Measurements from ENCODE around the gene GPC6.

The GPC6 gene

DNA sequence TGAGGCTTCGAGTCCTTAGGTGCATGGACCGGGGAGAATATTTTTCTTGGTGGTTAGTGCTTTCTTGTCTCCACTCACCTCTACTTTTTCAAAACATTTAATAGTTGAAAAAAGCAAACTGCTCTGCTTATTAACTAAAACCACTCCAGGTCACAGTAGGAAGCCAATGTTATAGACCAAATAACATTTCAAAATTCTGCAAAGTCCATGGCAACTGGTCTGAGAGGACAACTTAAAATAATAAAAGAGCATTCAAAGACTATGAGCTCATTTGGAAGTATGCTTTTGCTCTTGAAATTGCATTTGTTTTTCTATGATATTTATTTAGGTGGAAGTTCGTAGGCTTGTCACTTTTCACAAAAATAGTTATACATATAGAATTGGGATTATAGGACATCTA is 769.9 kb downstream of the GPC6 start:
- no peak for DNase-seq

DNA sequence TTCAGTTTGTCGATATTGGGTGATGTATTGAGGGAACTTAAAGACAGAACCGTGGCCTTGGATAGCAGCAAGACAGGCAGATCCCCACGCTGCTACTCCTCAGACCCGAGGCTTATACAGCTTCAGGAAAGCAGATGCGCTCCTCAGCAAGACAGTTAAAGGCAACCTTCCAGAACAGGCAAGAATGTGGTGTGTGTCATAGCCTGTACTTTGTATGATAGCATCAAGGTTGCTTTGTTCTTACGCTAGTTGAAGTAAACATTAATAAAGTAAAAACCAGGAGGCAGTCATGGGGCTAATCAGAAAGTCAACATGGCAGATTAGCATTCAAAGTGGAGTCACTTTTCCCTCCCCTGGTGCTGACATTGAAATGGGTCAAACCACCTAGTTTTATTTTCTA is 779.7 kb downstream of the GPC6 start:
- no peak for DNase-seq

DNA sequence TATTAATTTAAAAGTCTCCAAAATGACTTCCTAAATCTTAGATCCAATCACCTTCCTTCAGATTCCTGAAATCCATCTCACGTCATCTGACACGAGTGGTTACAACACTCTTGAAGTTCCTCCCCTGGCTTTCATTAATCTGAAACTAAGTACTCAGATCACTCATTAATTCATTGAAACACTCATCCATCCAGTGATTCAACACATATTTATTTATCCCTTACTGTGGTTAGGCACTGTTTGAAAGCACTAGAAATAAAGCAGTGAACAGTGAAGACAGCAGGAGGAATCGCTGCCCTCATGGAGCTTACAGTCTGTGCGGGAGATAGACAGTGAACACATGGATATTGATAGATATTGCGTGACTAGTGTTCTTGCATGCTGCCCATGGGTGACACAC is 780.5 kb downstream of the GPC6 start:
- DNase-seq: no peak

DNA sequence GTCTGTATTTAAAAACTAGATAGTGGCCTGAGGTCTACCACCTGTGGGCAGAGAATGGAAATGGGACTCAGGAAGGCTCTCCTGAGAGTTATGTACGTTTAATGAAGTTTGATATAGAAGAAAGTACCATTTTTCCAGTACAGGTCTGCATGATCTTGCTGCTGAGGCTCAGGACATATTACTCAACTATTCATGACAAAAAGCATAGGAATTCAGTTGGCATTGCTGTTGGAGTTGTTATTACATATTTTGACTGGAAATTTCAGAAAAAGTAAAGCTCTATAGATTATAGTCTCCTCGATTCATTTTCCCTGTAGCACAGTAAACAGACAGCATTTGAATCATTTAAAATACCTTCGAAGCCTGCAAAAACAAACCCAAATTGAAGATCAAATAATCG is 783.1 kb downstream of the GPC6 start:
- DNase-seq: peak; percentile 61

DNA sequence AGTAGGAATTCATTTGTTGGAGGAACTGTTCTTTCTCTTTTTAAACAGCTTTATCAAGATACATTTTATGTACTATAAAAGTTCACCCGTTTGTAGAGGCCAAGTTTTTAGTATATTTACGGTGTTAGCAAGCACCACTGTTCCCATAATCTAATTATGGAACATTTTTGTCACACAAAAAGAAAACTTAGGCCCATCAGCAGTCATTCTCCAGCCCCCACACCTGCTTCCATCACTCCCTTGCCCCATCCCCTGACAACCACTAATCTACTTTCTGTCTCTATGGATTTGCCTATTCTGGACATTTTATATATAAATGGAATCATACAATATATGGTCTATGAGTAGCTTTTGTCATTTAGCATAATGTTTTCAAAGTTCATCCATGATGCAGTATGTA is 787.9 kb downstream of the GPC6 start:
- no peak for DNase-seq

DNA sequence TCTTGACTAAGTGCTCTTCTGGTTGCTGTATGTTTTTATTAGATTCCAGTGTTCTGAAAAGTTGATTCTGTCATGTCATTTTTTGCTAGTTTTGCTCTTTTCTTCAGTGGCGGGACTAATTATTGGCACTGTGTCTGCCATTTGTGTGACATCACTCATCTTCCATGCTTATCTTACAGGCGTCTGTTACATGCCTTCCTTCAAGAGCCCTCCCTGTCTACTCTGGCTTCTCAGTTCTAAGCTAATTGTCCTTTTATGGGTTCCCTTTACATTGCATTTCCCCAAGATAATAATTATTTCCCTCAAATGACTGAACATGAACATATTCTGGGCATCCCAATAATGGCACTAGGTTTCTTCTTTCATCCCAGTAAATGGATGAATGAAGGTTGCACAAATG is 793.8 kb downstream of the GPC6 start:
- DNase-seq: no peak

DNA sequence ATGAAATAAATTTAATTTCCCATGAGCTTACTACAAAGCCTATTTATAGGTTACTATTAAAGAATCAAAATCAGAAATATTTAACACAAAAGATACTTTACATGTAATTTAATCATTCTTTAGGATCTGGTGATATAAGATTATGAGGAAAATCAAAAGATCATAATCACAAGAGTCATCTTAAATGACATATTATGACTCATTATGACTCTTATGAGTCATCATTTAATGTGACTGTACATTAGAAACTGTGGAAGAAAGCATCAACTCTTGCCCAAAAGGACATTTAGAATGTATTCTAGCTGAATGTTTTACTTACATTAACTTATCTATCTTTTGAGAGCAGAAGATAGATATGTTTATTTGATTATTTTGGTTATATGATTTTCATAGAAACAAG is 794.2 kb downstream of the GPC6 start:
- DNase-seq: peak; percentile 80

DNA sequence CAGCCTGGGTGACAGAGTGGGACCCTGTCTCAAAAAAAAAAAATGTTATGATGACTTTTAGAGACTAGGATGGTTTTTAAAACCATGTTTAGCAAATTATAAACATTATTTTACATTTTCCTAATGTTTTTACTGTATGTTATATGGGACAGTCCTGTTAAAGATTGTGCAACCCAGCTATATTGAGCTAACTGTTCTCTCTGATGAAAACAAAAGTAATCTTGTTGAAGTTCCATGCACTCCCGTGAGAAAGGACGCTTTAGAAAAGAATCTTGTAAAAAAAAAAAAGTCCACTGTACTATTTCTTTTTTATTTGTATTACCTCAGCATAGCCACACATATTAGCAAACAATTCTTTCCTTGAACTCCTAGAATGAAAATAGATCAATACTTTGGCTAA is 801.6 kb downstream of the GPC6 start:
- DNase-seq: no peak

DNA sequence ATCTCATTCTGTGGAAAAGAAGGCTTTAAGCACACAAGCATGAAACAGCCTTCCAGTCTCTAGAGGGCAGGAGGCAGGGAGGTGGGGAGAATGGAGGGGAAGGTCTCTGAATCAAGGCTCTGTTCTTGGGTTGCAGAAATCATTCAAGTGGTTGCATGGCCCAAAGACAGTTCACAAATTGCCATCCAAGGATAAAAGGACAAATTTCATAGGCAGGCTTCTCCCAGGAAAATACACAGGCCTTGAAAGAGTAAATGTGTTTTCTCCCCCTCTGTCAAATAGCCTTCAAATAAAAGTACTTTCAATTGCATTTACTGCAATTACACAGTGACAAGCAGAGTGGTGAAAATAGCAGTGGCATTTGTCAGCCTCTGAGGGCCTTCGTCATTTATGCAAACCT is 802.0 kb downstream of the GPC6 start:
- no peak for DNase-seq

DNA sequence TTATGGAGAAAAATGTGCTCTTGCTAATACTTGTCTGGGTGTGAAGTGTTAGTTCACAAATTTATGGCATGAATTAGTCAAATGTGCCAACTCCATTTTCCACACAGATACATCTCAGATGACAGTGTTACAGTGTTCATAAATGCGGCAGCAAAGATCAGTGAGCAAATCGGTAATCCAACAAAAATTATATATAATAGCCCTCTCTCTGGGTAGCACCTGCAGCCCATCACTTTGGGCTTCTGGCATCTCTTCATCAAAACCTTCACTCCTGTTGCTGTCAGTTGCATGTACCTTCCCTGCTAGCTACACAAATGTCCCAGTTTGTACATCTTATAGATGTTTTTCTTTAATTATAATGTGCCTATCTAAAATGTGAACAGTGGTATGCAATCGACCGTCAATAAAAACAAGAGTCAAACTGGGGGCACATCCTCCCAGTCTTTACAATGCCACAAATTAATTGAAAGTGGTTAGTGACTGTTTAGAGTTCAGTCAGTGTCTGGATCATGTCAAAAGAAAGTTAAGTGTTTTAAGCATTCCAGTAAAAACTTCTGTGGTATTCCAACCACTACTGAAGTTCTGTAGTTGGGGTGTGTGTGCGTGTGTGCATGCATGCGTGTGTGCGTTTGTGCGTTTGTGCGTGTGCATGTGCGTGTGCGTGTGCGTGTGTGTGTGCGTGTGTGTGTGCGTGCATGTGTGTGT is 804.0 kb downstream of the GPC6 start:
- DNase-seq: no peak

DNA sequence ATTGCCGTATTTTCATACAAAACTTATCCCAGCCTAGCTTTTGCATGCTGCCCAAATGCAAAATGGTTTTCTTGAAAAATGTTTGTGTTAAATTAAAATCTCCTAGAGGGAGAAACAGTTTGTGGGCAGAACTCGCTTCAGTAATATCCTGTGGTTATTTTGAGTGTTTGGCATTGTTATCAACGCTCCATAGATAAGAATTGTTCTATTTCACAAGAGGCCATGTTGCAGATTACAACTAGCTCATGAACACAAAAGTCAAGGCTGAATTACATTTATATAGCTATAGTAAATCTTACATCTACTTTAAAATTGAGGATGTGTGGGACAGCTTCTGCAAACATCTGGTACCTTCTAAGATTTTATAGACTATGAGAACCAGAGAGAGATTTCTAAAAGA is 805.0 kb downstream of the GPC6 start:
- DNase-seq: no peak

DNA sequence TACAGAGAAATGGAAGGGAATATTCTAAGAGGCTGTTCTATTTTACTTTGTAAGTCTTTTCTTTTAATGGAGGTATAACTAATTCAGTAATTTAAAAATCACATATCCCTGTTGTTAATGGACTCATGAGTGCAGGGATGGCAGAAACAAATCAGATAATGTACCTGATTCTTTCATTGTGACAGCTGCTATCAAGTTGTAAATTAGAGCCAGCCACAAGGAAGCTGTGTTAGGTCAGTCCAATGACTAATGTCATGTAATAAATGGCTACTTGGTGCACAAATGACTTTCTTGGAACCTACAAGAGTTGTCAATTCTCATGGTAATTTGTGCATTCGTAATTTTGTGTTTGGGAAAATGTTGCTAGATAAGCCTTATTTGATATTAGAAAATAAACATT is 806.5 kb downstream of the GPC6 start:
- no peak for DNase-seq

DNA sequence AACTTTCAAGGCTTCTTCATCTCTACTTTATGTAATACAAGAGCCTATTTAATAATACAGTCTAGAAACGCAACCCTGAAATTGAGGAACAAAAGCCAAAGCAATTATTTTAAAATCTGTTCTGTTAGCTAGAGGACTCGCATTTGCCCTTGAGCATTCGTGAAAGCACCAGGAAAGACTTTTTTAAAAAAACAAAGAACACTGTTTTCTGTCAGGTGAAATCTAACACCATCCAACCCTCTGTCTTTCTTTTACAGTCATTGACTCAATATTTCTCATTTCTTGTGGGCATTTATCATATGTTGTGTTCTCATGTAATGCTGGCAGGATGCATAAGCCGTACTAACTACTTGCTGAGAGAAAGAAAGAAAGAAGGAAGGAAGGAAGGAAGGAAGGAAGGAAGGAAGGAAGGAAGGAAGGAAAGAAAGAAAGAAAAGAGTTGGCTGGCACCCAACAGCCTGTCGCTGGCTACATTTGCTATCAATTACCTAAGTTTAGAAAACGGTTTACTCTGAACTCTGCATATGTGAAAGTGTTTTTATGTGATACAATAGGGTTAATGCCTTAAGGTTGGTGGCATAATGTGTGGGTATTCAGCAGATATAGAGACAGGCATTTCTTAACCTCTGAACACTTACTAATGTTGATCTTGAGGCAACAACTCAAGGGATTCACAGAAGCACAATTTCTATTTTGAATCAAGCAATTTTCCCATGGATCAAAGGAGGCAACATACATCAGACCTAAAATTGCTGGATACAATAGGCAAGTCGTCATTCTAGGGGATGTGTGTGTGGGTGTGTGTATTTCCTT is 807.4 kb downstream of the GPC6 start:
- DNase-seq: no peak

DNA sequence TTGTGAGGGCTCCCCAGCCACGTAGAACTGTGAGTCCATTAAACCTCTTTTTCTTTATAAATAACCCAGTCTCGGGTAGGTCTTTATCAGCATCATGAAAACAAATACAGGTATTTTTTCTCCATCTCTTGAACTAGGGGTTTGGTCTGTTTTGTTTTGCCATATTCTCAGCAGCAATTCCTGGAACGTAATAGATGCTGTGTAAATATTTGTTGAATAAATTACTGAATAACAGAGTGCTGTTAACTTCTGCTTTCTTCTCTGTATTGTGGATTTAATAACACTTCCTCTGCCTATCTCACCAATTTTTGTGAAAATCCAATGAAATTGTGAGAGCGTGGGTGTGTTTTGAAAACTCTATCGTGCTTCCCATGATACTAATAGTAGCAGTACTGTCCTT is 823.4 kb downstream of the GPC6 start:
- no peak for DNase-seq

DNA sequence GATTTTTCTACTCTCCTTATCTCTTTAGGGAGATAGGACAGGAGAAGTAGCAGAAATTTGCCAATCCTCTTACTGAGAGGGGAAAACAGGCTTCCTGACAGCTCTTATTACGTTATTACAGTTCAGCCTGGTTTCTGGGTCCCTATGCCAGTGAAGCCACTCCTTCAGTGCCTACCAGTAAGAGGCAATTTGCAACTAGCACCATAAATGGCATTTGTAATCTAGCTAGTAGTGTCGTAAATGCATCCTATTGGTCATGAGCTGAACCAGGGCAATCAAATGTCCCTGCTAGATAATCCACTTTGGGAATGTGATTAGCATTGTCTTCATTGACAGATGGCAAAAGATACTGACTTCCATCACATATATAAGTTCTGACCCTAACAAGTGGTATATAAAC is 824.1 kb downstream of the GPC6 start:
- no peak for DNase-seq

DNA sequence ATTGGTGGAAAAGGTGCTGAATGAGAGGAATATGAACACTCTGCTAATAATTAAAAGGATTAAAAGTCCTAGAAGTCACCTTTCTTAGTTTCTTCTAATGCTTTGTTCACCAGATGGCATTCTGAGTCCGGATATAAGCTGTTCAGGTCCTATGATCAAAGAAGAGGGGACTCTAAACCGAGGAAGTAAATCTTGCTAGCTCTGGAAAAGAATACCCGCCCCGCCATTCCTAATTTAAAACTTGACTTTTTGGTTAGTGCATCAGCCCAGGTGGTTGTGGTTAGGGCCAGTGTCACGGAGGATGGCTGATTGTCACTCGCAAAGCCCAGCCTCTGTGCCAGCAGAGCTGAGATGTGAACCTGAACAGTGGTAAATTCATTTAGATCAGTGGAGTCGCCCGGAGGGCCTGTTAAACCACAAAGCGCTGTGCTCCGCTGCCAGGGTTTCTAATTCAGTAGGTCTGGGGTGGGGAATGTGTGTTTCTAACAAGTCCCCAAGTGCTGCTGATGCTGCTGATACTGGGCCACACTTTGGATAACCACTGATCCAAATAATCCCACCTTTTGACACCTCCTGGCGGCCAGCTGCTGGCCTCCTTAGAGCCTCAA is 827.5 kb downstream of the GPC6 start:
- DNase-seq: no peak

DNA sequence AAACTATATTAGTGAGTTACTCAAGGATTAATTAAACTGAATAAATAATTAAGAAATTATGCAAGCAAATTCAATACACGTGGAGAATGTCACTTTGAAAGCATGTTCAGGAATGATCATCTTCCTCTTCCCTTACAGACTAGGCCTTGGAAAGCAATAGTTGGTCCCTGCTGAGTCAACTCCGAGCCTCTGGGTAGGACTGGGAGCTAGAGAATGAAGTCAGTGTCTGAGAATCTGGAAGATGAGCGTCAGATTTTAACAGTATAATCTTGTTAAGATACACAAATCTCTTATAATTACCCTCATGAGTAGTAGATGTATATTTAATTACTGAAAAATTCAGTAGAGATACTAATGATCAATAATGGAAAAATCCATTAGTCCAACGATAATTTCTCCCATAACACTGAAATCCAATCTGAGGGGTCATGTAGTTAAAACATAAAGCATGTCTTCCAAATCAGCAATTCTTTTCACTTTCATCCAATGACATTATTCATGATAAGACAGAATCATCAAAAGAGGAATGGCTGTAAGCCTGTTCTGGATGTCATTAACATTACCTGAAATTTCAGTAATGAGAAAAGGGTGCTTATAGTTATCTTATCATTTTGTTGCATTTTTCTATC is 829.9 kb downstream of the GPC6 start:
- DNase-seq: no peak

DNA sequence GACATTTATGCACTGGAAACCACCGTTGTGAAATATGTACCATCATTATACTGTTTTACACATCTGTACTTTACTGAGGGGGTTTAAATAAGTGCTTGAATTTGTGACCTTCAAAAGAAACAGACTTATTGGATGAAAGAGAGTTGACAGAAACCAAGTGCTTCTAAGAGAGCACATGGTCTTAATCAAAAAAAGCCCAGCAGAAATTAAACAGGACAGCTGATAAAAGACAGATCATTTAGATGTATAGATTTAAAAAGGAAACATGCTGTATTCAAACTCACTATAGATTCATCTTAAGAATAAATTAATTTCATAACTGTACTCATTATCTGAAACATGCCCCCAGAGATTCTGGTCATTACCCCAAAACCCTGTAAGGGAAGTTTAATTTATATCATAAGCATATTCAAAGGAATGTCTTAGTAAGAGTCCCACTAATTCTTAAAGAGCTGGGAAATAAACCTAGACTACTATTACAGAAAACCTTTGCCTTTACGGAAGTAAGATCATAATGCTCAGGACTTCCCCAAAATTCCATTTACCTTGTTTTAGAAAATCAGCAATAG is 831.1 kb downstream of the GPC6 start:
- DNase-seq: no peak

DNA sequence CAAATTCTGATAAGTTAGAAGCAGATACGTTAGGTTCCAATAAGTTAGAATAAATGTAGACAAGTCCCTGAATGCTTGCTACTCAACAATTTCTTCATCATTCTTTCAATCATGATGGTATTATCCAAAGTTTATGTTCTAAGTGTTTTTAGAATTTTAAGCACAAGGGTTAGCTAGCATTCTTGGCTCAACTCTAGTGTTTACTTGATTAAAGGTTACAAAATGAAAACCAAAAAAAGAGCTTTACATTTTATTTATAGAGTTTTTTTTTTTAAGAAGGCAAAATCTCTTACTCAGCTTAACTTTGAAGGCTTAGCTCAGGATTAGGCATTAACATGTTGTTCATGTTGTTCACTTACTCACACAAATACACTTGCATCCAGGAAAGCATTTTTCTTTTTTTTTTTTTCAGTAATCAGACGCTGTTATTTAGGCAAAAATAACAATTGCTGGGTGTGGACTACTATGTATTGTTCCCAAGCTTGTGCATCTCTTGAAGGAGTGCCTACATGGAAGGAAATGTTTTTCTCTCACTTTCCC is 832.3 kb downstream of the GPC6 start:
- no peak for DNase-seq

DNA sequence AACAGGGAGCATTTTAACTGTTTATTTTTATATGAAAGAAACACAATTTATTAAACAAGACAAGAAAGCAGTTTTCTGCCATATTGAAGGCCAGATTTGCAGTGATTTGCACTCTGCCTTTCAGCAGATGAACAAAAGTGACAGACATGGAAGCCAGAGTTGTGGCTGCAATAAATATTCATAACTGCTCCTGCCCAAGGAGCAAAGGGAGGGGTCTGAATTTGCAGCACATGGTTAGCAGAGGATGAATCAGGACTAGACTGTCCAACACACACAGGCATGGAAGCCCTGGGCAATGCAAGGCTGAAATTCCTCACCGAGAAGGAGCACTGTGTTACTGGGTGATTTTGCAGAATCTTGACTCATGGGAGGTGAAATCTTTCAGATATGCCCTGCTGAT is 834.7 kb downstream of the GPC6 start:
- peak; percentile 37 for DNase-seq

DNA sequence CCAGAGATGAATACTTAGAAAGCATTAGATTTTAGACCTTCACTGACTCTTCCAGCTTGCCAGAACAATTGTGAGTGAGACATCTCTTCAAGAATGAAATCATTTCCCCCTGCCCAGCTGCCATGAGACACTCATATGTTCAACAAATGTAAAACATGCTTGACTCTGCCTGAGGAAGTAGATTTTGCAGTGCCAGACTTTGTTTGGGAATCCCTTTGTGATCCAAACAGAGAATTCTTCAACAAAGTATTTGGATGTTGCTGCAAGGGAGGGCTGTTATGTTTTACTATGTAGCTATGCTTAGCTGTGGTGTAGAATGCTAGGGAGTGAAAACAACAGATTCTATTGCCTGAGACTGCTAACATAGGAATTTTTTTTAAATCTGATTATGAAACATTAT is 836.5 kb downstream of the GPC6 start:
- peak; percentile 50 for DNase-seq

DNA sequence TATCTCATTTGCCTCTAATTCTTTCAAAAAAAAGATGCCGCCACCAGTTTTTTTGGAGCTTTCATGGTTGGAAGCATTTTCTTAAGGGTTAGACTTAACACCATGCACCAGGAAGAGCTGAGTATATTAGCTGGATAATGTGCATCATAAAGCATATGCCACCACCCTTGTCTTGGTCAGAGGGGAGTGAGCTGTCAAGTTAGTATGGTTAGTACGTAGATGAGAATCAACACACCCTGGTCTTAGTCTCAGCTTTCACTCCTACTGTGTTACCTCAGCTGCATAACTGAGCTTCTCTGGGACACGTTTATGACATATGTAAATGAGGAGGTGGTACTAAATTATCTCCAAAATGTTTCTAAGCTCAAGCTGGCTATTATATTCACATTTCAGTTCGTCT is 837.2 kb downstream of the GPC6 start:
- no peak for DNase-seq

DNA sequence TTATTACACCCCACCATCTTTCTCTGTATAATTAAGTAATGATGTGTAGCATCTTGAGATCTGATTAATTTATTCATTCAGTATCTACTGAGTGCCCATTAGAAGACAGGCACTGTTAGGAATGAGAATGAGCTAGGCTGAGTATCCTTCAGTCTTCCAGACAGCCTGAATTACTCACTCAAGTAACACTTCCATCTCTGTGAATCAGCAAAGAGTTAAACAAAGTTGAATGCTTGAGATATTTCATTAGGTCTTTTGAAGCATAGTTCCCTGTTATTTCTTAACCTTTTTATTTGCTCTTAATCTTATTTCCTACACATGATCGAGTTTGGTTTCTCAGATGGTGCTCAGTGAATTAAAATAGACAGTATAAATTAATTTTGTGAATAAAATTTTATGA is 839.1 kb downstream of the GPC6 start:
- peak; percentile 62 for DNase-seq

All from HCEC 1CT (cell line).